Motor neuron (in vitro differentiated cells): ENCODE results near the gene GDF10. TPM values are rescaled to one million over a fixed set of nuclear protein-coding genes. Genes with fewer than 3 reads are reported as not detected.

ENCODE experiments used
- ATAC-seq, 8 experiments: fragments of 200-7000 bp; cut with Tn5 transposase; replicated peaks in 6 of 8; 2 replicates each; pipeline ENCODE4 v1.8.0; 2021; ENCODE audit warnings: mild to moderate bottlenecking in 8 of 8, moderate library complexity in 8 of 8
- H3K27ac ChIP-seq, 2 donors: fragments of 250-450 bp; sonication (Bioruptor Pico); 2 replicates each; pipeline ENCODE4 v1.9.0; 2021; ENCODE audit warnings: antibody characterized with exemption in 2 of 2, mild to moderate bottlenecking in 2 of 2, moderate library complexity in 1 of 2
- H3K4me1 ChIP-seq, 2 donors: fragments of 250-450 bp; sonication (Bioruptor Pico); replicated peaks in 1 of 2; 2 replicates each; pipeline ENCODE4 v1.6.1; 2021; ENCODE audit warnings: antibody characterized with exemption in 2 of 2, mild to moderate bottlenecking in 2 of 2, moderate library complexity in 1 of 2
- H3K4me3 ChIP-seq, 5 donors: fragments of 250-450 bp; sonication (Bioruptor Pico); 2 replicates each; pipeline ENCODE4 v1.9.0; 2021; ENCODE audit warnings: antibody characterized with exemption in 5 of 5, mild to moderate bottlenecking in 5 of 5, moderate library complexity in 4 of 5
- WGBS, 10 experiments: fragments of 450-650 bp; shearing (Covaris generic); methylation state at CpG; one replicate each; pipeline ENCODE4 v1.0.0; 2022; 5-methylcytosine and 5-hydroxymethylcytosine counted together
- in situ Hi-C, 9 experiments: fragments of 400-800 bp; cut with MboI; loops; one replicate each; pipeline ENCODE4 v1.15.0; 2021; ENCODE audit warnings: low sequenced_read_pairs in 9 of 9, low pct_unique_long_range_greater_than_20kb in 2 of 9; ENCODE audit not compliant: unreplicated experiment in 9 of 9
- total RNA-seq, 8 experiments: library from RNA; unstranded; fragments of 300-600 nt; gene quantifications; 2 replicates each; pipeline versions ENCODE4 v1.2.3 to v1.2.4, GENCODE V29; 2022

The GDF10 gene
- total RNA-seq, 8 experiments from 2014 or later = 0.05 to 78.6 (median 0.17) TPM; not detected in 3

- in situ Hi-C loops = no loop called here
- no peak for ATAC-seq
- no peak overlapping the region for H3K27ac ChIP-seq
- H3K4me3 ChIP-seq = no peak overlapping the region
- WGBS, 10 experiments = 0 to 100% (median 89%) methylated on average over 1 to 5 of the region's 22 CpGs; no CpG with 5 or more reads in 6 of the 10 experiments
- H3K4me1 ChIP-seq = no peaks in the 10 kb centered on the region
Measured at GRCh38 chr10:47349516-47349915, 49.5 kb downstream of the GDF10 start.

DNA sequence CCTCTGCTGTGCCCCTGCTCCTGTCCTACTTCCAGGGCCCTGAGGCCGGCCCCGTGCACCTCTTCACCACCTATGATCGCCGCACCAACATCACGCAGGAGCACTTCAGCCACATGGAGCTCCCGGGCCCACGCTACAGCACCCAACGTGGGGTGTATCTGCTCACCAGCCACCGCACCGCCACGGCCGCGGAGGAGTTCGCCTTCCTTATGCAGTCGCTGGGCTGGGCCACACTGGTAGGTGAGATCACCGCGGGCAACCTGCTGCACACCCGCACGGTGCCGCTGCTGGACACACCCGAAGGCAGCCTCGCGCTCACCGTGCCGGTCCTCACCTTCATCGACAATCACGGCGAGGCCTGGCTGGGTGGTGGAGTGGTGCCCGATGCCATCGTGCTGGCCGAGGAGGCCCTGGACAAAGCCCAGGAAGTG is 50.0 kb downstream of the GDF10 start:
- no peak overlapping the region for H3K4me3 ChIP-seq
- no peak overlapping the region for H3K27ac ChIP-seq
- no peaks in the 10 kb centered on the region for H3K4me1 ChIP-seq
- in situ Hi-C loops = no loop called here
- no peak for ATAC-seq
- 97 to 100% methylated on average over 1 to 13 of the region's 31 CpGs; no CpG with 5 or more reads in 8 of the 10 experiments for WGBS, 10 experiments

DNA sequence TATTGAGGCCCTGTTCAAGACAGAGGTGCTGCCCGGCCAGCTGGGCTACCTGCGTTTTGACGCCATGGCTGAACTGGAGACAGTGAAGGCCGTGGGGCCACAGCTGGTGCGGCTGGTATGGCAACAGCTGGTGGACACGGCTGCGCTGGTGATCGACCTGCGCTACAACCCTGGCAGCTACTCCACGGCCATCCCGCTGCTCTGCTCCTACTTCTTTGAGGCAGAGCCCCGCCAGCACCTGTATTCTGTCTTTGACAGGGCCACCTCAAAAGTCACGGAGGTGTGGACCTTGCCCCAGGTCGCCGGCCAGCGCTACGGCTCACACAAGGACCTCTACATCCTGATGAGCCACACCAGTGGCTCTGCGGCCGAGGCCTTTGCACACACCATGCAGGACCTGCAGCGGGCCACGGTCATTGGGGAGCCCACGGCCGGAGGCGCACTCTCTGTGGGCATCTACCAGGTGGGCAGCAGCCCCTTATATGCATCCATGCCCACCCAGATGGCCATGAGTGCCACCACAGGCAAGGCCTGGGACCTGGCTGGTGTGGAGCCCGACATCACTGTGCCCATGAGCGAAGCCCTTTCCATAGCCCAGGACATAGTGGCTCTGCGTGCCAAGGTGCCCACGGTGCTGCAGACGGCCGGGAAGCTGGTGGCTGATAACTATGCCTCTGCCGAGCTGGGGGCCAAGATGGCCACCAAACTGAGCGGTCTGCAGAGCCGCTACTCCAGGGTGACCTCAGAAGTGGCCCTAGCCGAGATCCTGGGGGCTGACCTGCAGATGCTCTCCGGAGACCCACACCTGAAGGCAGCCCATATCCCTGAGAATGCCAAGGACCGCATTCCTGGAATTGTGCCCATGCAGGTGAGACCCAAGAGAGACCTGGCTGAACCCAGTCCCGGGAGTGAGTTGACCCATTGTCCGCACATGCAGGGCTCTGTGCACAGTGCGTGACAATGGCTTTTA is 51.0 kb downstream of the GDF10 start:
- in situ Hi-C loops = no loop called here
- 65 to 100% (median 81%) methylated on average over 1 to 10 of the region's 39 CpGs; no CpG with 5 or more reads in 3 of the 10 experiments for WGBS, 10 experiments

GRCh38 chr10:47351899-47352815 is 52.2 kb downstream of the GDF10 start:
- H3K4me1 ChIP-seq = no peaks in the 10 kb centered on the region
- H3K27ac ChIP-seq = no peak overlapping the region
- ATAC-seq = peak in 2 of 8 experiments; percentile 55 to 62
- in situ Hi-C loops = no loop called here
- WGBS, 10 experiments = 41 to 100% (median 63%) methylated on average over 2 to 8 of the region's 14 CpGs; no CpG with 5 or more reads in 3 of the 10 experiments
- H3K4me3 ChIP-seq = no peak overlapping the region

More for the DNA sequence above, 51.0 kb downstream of the GDF10 start:
- no peak overlapping the region for H3K27ac ChIP-seq
- no peak for ATAC-seq
- H3K4me3 ChIP-seq = no peak overlapping the region
- no peaks in the 10 kb centered on the region for H3K4me1 ChIP-seq

DNA sequence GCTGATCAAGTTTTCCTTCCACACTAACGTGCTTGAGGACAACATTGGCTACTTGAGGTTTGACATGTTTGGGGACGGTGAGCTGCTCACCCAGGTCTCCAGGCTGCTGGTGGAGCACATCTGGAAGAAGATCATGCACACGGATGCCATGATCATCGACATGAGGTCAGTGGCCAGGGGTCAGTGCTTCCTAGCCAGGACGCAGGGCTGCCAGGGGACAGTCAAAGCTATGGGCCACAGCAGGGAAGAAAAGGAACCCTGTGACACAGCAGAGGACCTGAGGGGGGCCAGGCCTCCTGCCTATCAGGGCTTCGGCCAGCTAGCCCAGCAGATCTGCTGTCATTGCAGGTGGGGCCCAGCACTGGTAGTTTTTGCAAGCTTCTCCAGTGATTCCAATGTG is 53.4 kb downstream of the GDF10 start:
- in situ Hi-C loops = no loop called here
- no peak for ATAC-seq
- Histone ChIP-seq H3K27ac (no peak overlapping the region), H3K4me1 (no peaks in the 10 kb centered on the region), H3K4me3 (no peak overlapping the region)
- WGBS, 10 experiments = 60 to 84% (median 65%) methylated on average over 1 to 4 of the region's 6 CpGs; no CpG with 5 or more reads in 6 of the 10 experiments

- WGBS, 10 experiments = 57 to 86% (median 68%) methylated on average over 1 to 2 of the region's 4 CpGs; no CpG with 5 or more reads in 6 of the 10 experiments
Measured at GRCh38 chr10:47354165-47354564, 54.2 kb downstream of the GDF10 start.

DNA sequence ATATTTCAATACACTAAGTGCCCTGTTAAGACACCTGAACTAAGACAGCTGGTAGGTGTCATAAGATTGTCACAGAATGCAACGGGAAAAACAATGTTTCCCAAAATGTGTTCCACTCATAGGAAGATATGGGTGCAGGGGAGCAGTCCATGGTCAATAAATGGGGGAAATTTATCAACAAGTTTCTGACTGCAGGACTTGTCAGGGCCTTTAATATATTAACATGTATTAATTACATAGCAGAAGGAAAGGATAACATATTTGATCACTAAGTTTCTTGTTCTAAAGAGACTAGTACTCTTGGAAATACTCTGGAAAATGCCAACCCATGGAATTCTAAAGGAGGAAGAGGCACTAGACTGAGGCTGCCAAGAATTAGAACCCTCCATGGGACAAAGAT is 54.9 kb downstream of the GDF10 start:
- no peak overlapping the region for H3K27ac ChIP-seq
- WGBS, 10 experiments = 60 to 80% (median 69%) methylated on average over 1 of the region's 1 CpG; no CpG with 5 or more reads in 6 of the 10 experiments
- no peaks in the 10 kb centered on the region for H3K4me1 ChIP-seq
- H3K4me3 ChIP-seq = no peak overlapping the region
- ATAC-seq = no peak
- in situ Hi-C loops = no loop called here

More at GRCh38 chr10:47354165-47354564, 54.2 kb downstream of the GDF10 start:
- in situ Hi-C loops = no loop called here
- no peaks in the 10 kb centered on the region for H3K4me1 ChIP-seq
- peak in 1 of 8 experiments; percentile 33 for ATAC-seq
- H3K27ac ChIP-seq = no peak overlapping the region
- no peak overlapping the region for H3K4me3 ChIP-seq

GRCh38 chr10:47356708-47357107 is 56.7 kb downstream of the GDF10 start:
- no peak overlapping the region for H3K4me3 ChIP-seq
- in situ Hi-C loops = no loop called here
- no peaks in the 10 kb centered on the region for H3K4me1 ChIP-seq
- no peak for ATAC-seq
- 14 to 71% (median 60%) methylated on average over 1 to 4 of the region's 5 CpGs; no CpG with 5 or more reads in 3 of the 10 experiments for WGBS, 10 experiments
- no peak overlapping the region for H3K27ac ChIP-seq

DNA sequence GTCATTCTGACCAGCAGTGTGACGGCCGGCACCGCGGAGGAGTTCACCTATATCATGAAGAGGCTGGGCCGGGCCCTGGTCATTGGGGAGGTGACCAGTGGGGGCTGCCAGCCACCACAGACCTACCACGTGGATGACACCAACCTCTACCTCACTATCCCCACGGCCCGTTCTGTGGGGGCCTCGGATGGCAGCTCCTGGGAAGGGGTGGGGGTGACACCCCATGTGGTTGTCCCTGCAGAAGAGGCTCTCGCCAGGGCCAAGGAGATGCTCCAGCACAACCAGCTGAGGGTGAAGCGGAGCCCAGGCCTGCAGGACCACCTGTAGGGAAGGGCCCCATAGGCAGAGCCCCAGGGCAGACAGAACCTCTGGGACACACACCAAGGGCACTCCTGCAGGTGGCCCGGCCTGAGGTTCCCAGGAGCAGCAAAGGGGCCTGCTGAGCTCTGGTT is 57.2 kb downstream of the GDF10 start:
- no peaks in the 10 kb centered on the region for H3K4me1 ChIP-seq
- H3K4me3 ChIP-seq = no peak overlapping the region
- H3K27ac ChIP-seq = no peak overlapping the region
- no peak for ATAC-seq
- WGBS, 10 experiments = 43 to 100% methylated on average over 1 to 4 of the region's 12 CpGs; no CpG with 5 or more reads in 8 of the 10 experiments
- in situ Hi-C loops = no loop called here

- H3K27ac ChIP-seq = no peak overlapping the region
- H3K4me3 ChIP-seq = no peak overlapping the region
- WGBS, 10 experiments = 40 to 100% (median 100%) methylated on average over 1 to 2 of the region's 3 CpGs; no CpG with 5 or more reads in 7 of the 10 experiments
- in situ Hi-C loops = no loop called here
- no peaks in the 10 kb centered on the region for H3K4me1 ChIP-seq
- ATAC-seq = no peak
Measured at GRCh38 chr10:47357911-47358310, 57.9 kb downstream of the GDF10 start.

- in situ Hi-C loops = no loop called here
- no peak overlapping the region for H3K27ac ChIP-seq
- no peak overlapping the region for H3K4me3 ChIP-seq
- WGBS, 10 experiments = 0 to 100% (median 20%) methylated on average over 1 of the region's 3 CpGs; no CpG with 5 or more reads in 5 of the 10 experiments
- no peak for ATAC-seq
- H3K4me1 ChIP-seq = no peaks in the 10 kb centered on the region
Measured at GRCh38 chr10:47358457-47358856, 58.5 kb downstream of the GDF10 start.

GRCh38 chr10:47359101-47359500 is 59.1 kb downstream of the GDF10 start:
- H3K4me1 ChIP-seq = no peaks in the 10 kb centered on the region
- in situ Hi-C loops = no loop called here
- no peak overlapping the region for H3K27ac ChIP-seq
- ATAC-seq = no peak
- H3K4me3 ChIP-seq = no peak overlapping the region
- WGBS, 10 experiments = 7 to 82% (median 54%) methylated on average over 1 to 2 of the region's 2 CpGs; no CpG with 5 or more reads in 6 of the 10 experiments
